Loucy (cell line): ENCODE measurements around the gene SLAMF1.

Source experiments
- CTCF ChIP-seq: fragments of 200-600 bp; sonication (generic); conservative IDR thresholded peaks from 2 replicates; pipeline ENCODE4 v1.5.1; 2014; ENCODE audit warnings: mild to moderate bottlenecking, antibody characterized with exemption, low read length
- EZH2phosphoT487 ChIP-seq: fragments of 200-600 bp; IDR thresholded peaks from 2 replicates; pipeline ENCODE4 v1.6.1; 2018; ENCODE audit warnings: antibody characterized with exemption, mild to moderate bottlenecking, moderate library complexity, borderline replicate concordance

- TF ChIP-seq CTCF (no peak), EZH2phosphoT487 (no peak)
These were observed 26.2 kb upstream of the SLAMF1 start for GRCh38 chr1:160672789-160673695.
